Endodermal cell (in vitro differentiated cells): ENCODE data around the gene FGA. TPM values are rescaled to one million over a fixed set of nuclear protein-coding genes. Genes with fewer than 3 reads are reported as not detected.

ENCODE experiments used
- DNase-seq: peaks from one replicate; pipeline ENCODE4 v3.0.0-alpha.2; 2017
- H3K27ac ChIP-seq: 2 replicates; pipeline ENCODE4 v1.5.1; 2013; ENCODE audit warnings: mild to moderate bottlenecking, low read depth, low read length, moderate library complexity
- H3K27me3 ChIP-seq: 2 replicates; pipeline ENCODE4 v1.6.1; 2013; ENCODE audit warnings: mild to moderate bottlenecking, low read length, moderate library complexity; ENCODE audit not compliant: insufficient read depth, control insufficient read depth, poor library complexity, severe bottlenecking
- H3K36me3 ChIP-seq: 2 replicates; pipeline ENCODE4 v1.7.0; 2013; ENCODE audit warnings: mild to moderate bottlenecking, low read length, moderate library complexity; ENCODE audit not compliant: control insufficient read depth, insufficient read depth
- H3K4me1 ChIP-seq: one replicate; pipeline ENCODE4 v1.7.0; 2013; ENCODE audit warnings: low read length; ENCODE audit not compliant: control insufficient read depth, insufficient read depth
- H3K4me3 ChIP-seq: 2 replicates; pipeline ENCODE4 v1.5.1; 2013; ENCODE audit warnings: mild to moderate bottlenecking, low read length, moderate library complexity
- H3K9ac ChIP-seq: 2 replicates; pipeline ENCODE4 v1.6.1; 2013; ENCODE audit warnings: mild to moderate bottlenecking, low read length, moderate library complexity; ENCODE audit not compliant: poor library complexity, severe bottlenecking; ENCODE audit errors: extremely low read depth
- H3K9me3 ChIP-seq: 2 replicates; pipeline ENCODE4 v1.6.1; 2013; ENCODE audit warnings: mild to moderate bottlenecking, low read length, moderate library complexity; ENCODE audit not compliant: control insufficient read depth
- H3K27ac Mint-ChIP-seq: 2 replicates; pipeline ENCODE4 v1.8.0; 2020; ENCODE audit warnings: mixed read lengths
- H3K27me3 Mint-ChIP-seq: 2 replicates; pipeline ENCODE4 v1.8.0; 2021; ENCODE audit warnings: mild to moderate bottlenecking, mixed read lengths; ENCODE audit not compliant: insufficient read depth
- H3K36me3 Mint-ChIP-seq: 2 replicates; pipeline ENCODE4 v1.8.0; 2020; ENCODE audit warnings: low read depth, mixed read lengths
- H3K4me1 Mint-ChIP-seq: 2 replicates; pipeline ENCODE4 v1.8.0; 2020; ENCODE audit warnings: mixed read lengths
- H3K4me3 Mint-ChIP-seq: 2 replicates; pipeline ENCODE4 v1.8.0; 2020; ENCODE audit warnings: mild to moderate bottlenecking, moderate library complexity, mixed read lengths
- H3K9me3 Mint-ChIP-seq: 2 replicates; pipeline ENCODE4 v1.8.0; 2020; ENCODE audit warnings: mild to moderate bottlenecking, mixed read lengths
- CTCF ChIP-seq: fragments of 200-600 bp; sonication (generic); conservative IDR thresholded peaks from 2 replicates; pipeline ENCODE4 v1.5.0; 2021; ENCODE audit warnings: antibody characterized with exemption, mild to moderate bottlenecking
- WGBS, 2 experiments: methylation state at CpG; one replicate each; pipeline versions ENCODE4 v1.1.5 to v1.1.7; 2013; ENCODE audit warnings: missing lambda C conversion rate in 2 of 2, mixed read lengths in 1 of 2; ENCODE audit not compliant: insufficient coverage in 1 of 2, insufficient read length in 1 of 2; 5-methylcytosine and 5-hydroxymethylcytosine counted together
- total RNA-seq, 2 donors: library from RNA; stranded (reverse); fragmentation: NEBNext Ultra II Directional in 1 of 2; extraction: Animal tissue kit (Norgen Biotek cat#: 25700) in 1 of 2; gene quantifications; 2 replicates in 1 of 2; 3 replicates in 1 of 2; pipeline ENCODE4 v1.2.1, GENCODE V29; 2021

The FGA gene
- total RNA-seq, 2 donors from 2014 or later = 3.1 to 3.7 TPM

GRCh38 chr4:154562697-154563254, 27.8 kb downstream of the FGA start, which contains the start of gene FGB:
FGB (plus strand) TSS chr4:154563011; CDS start chr4:154563019, 8 bp downstream.
- Histone ChIP-seq H3K9ac (no peak within 1 kb of the TSS), H3K9me3 (no peaks in the 10 kb centered on the region), H3K27me3 (no peaks in the 10 kb centered on the region), H3K36me3 (no peaks in the 10 kb centered on the region), H3K4me3 (no peak within 1 kb of the TSS), H3K4me1 (no peaks in the 10 kb centered on the region), H3K27ac (no peak within 1 kb of the TSS)
- no peak for DNase-seq
- Mint-ChIP-seq H3K9me3 (no peaks in the 10 kb centered on the region), H3K27me3 (peaks cover 3% of the 10 kb centered on the region), H3K4me3 (no peak within 1 kb of the TSS), H3K4me1 (peaks cover 10% of the 10 kb centered on the region), H3K27ac (no peak within 1 kb of the TSS), H3K36me3 (no peaks in the 10 kb centered on the region)
- no peak for TF ChIP-seq CTCF
- 85% methylated on average over 1 of the region's 2 CpGs; no CpG with 5 or more reads in 1 of the 2 experiments for WGBS, 2 experiments

GRCh38 chr4:154560824-154561231, 29.7 kb downstream of the FGA start:
- Mint-ChIP-seq H3K27ac (no peak overlapping the region), H3K4me1 (peaks cover 10% of the 10 kb centered on the region), H3K36me3 (no peaks in the 10 kb centered on the region), H3K9me3 (no peaks in the 10 kb centered on the region), H3K4me3 (no peak overlapping the region), H3K27me3 (peaks cover 3% of the 10 kb centered on the region)
- no peak for DNase-seq
- no peaks in the 10 kb centered on the region for H3K36me3 ChIP-seq
- H3K9me3 ChIP-seq = no peaks in the 10 kb centered on the region
- no peak for TF ChIP-seq CTCF
- H3K27ac ChIP-seq = no peak overlapping the region
- H3K27me3 ChIP-seq = no peaks in the 10 kb centered on the region
- no peaks in the 10 kb centered on the region for H3K4me1 ChIP-seq
- no peak overlapping the region for H3K4me3 ChIP-seq
- 90 to 94% methylated on average over 2 to 4 of the region's 4 CpGs for WGBS, 2 experiments
- no peak overlapping the region for H3K9ac ChIP-seq

GRCh38 chr4:154560419-154560801, 30.1 kb downstream of the FGA start:
- peaks cover 3% of the 10 kb centered on the region for H3K27me3 Mint-ChIP-seq
- no peak for TF ChIP-seq CTCF
- no peaks in the 10 kb centered on the region for H3K9me3 Mint-ChIP-seq
- H3K9ac ChIP-seq = no peak overlapping the region
- H3K4me1 ChIP-seq = no peaks in the 10 kb centered on the region
- no peaks in the 10 kb centered on the region for H3K36me3 Mint-ChIP-seq
- H3K27ac ChIP-seq = no peak overlapping the region
- peaks cover 10% of the 10 kb centered on the region for H3K4me1 Mint-ChIP-seq
- no peak overlapping the region for H3K27ac Mint-ChIP-seq
- WGBS, 2 experiments = 100% methylated on average over 1 of the region's 1 CpG; no CpG with 5 or more reads in 1 of the 2 experiments
- H3K9me3 ChIP-seq = no peaks in the 10 kb centered on the region
- H3K4me3 ChIP-seq = no peak overlapping the region
- H3K36me3 ChIP-seq = no peaks in the 10 kb centered on the region
- no peak overlapping the region for H3K4me3 Mint-ChIP-seq
- DNase-seq = no peak
- no peaks in the 10 kb centered on the region for H3K27me3 ChIP-seq
